Measurements from ENCODE around the gene FBXO41.

Gene FBXO41

DNA sequence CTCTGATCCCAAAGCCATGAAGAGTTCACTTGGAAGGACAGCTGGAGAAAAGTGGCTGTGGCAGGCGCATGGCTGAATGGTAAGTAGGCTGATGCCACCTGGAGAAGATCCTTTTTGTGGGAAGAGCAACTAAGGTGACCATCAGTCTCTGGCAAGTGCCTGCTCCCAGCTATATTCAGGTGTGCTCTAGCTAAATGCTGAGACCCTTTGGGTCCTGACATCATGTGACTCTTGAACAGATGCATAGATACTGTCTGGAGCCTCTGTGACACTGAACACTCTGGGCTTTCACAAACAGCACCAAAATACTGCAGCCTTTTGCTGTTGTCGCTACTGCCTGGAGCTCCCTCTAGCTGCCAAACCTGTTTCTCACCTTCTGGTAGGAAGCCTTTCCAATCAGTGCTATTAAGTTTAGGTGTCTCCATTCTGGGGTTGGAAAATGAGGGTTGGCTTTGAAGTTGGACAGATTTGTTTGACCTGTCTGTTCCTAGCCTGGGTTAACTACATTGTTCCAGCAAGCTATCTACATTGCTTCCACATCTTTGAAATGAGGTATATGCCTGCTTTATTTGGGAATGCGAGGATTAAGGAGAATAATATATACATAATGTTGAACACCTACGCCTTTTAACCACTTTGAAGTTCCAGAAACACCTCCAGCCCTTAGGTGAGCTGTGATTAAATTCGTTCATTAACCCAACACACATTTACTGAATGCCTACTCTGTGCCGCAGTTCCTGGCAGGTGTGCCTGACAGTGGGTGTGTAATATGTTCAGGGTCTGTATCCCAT, 6.0 kb upstream of the FBXO41 start:
- DNase-seq (ENCODE audit: low spot score), result no peak

DNA sequence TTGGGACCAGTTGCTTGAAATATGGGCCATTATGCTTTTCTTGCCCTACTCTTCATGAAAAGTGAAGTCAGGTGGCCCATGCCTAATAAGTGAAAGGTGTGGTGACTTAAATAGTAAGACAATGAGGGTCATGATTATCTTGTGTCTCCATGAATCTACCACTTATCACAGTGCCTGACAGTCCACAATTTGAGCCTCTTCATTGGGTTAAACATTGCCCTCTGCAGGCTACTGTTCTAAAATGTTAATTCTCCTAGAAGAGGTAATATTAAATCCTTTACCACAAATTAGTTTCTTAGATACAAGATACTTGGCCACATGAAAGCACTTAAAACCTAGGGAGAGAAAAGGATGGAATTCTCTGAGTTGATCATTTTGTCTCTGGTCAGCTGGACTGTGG, 5.0 kb upstream of the FBXO41 start:
- no peak for DNase-seq (ENCODE audit: low spot score)

- DNase-seq (ENCODE audit: low spot score), result no peak
Measured at GRCh38 chr2:73286134-73286655, 1.9 kb upstream of the FBXO41 start.

- no peak for DNase-seq (ENCODE audit: low spot score)
Measured at GRCh38 chr2:73285159-73285739, 971 bp upstream of the FBXO41 start.

GRCh38 chr2:73283545-73284295, 558 bp downstream of the FBXO41 start:
- no peak for DNase-seq (ENCODE audit: low spot score)

GRCh38 chr2:73282924-73283544, 1.2 kb downstream of the FBXO41 start:
- DNase-seq (ENCODE audit: low spot score), result no peak

DNA sequence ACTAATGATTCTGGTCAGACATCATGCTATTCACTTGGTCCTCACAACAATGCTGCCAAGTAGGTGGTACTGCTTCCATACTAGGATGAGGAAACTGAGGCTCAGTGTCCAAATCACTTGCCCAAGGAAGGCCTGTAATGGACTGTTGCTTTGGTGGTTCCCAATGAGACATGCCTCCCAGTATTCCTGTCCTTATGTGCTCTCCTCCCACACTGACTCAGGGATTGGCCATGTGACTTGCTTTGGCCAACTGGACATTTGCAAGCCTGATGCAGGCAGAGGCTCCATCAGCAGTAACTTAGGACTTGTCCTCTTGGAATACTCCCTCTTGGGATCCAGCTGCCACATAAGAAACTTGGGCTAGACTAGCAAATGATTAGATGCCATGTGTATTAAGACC, 3.0 kb downstream of the FBXO41 start:
- DNase-seq (ENCODE audit: low spot score), result no peak

- no peak for DNase-seq (ENCODE audit: low spot score)
Measured at GRCh38 chr2:73279852-73280251, 4.4 kb downstream of the FBXO41 start.

GRCh38 chr2:73272270-73272669, 12.0 kb downstream of the FBXO41 start:
- DNase-seq (ENCODE audit: low spot score), result no peak

DNA sequence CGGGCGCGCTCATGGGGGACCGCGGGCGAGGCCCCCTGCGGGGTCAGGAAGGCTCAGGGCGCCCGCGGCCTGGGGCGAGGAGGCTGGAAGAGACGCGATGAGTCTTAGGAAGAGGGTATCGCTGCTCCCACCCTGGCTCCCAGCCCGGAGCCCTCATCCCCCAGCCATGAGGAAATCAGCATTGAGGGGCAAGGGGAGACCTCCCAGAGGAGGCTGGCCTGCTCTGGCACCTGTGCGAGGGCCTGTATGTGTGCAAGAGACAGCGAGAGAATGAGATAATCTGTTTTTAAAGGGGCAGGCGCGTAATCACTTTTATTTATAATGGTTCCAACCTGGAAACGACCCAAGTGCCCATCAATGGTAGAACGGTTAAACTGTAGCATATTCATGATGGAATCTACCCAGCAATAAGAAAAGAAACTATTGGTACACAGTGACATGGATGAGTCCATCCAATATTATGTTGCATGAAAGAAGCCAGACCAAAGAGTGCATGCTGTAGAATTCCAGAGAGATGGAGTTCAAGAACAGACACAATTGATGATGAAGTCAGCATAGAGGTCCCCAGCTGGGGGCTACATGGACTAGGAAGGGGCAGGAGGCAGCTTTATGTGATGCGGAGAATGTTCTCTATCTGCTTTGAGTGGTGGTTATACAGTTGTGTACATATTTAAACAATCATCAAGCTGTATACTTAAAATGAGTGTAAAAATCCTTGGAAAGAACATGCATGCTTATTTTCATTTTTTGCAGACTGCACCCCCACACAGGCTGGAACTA, 14.4 kb downstream of the FBXO41 start:
- DNase-seq (ENCODE audit: low spot score), result no peak

DNA sequence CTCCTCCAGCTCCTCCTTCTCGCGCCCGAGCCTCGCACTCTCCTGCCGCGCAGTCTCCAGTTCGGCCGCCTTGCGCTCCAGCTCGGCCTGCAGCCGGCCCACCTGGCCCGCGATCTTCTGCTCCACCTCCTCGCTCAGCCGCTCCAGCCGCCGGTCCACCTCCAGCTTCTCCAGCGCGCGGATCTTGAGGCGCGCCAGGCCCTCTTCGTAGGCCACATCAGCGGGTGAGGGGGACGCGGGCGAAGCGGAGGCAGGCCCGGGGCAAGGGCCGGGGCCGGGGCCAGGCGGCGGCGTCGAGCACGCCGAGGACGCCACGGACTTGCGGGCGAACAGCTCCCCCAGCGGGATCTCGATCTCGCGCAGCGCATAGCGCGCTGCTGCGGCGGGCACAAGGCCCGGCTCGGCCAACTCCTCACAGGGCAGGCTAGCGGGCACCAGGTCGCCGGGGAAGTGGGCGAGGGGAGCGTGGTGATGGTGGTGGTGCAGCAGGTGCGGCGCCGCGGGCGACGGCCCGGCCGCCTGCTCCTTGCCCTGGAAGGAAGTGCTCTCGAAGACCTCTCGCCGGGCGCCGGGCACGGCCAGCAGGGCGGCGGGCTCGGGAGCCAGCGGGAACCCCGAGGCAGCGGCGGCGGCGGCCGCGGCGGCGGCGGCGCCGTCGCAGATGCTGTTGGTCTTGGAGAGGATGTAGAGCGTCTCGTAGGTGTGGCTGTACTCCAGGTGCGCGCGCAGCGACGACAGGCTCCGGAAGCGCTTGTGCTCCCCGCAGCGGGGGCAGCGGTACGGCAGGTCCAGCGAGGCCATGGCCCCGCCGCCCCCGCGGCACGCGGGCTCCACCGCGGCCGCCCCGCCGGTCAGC, 15.2 kb downstream of the FBXO41 start:
- DNase-seq (ENCODE audit: low spot score), result no peak

GRCh38 chr2:73268366-73268829, 15.9 kb downstream of the FBXO41 start:
- DNase-seq (ENCODE audit: low spot score), result no peak

GRCh38 chr2:73267008-73267407, 17.3 kb downstream of the FBXO41 start:
- no peak for DNase-seq (ENCODE audit: low spot score)

DNA sequence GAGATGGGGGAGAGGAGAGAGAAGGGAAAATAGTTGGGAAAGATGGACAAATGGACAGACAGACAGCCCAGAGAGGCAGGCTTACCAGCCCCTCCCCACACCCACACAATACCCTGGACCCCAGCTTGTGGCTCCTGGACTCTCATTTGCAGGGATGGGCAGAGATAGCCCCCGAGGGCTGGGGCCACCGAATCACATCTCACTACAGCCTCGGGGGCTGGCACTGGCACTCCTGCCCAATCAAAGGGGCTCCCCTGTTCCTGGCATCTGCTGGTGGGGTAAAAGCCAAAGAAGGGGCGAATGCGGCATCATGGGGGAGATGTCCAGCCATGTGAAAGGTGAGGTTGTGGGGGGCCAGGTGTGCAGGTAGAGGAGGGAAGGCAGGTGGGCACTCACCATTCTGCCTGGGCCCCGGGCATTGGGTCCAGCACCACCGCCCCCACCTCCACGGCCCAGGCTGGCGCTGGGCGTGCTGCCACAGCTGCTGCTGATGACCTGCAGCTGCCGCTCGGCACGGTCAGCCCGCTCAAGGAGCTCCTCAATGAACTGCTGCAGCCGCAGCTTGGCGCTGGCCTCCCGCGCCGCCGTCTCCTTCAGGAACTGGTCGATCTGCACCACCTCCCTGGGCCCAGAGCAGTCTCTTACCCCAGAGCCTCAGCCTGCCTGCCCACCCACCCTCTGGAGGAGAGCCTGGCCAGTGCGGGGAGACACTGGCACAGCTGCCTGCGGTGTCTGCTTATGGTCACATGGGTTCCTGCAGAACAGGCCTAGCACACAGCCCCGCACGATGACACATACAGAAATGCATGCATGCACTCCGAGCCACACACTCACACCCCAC, 18.0 kb downstream of the FBXO41 start:
- DNase-seq (ENCODE audit: low spot score), result no peak

- no peak for DNase-seq (ENCODE audit: low spot score)
Measured at GRCh38 chr2:73265298-73266060, 18.8 kb downstream of the FBXO41 start.

GRCh38 chr2:73264783-73265182, 19.5 kb downstream of the FBXO41 start:
- DNase-seq (ENCODE audit: low spot score), result no peak

GRCh38 chr2:73264332-73264606, 20.0 kb downstream of the FBXO41 start:
- DNase-seq (ENCODE audit: low spot score), result no peak

DNA sequence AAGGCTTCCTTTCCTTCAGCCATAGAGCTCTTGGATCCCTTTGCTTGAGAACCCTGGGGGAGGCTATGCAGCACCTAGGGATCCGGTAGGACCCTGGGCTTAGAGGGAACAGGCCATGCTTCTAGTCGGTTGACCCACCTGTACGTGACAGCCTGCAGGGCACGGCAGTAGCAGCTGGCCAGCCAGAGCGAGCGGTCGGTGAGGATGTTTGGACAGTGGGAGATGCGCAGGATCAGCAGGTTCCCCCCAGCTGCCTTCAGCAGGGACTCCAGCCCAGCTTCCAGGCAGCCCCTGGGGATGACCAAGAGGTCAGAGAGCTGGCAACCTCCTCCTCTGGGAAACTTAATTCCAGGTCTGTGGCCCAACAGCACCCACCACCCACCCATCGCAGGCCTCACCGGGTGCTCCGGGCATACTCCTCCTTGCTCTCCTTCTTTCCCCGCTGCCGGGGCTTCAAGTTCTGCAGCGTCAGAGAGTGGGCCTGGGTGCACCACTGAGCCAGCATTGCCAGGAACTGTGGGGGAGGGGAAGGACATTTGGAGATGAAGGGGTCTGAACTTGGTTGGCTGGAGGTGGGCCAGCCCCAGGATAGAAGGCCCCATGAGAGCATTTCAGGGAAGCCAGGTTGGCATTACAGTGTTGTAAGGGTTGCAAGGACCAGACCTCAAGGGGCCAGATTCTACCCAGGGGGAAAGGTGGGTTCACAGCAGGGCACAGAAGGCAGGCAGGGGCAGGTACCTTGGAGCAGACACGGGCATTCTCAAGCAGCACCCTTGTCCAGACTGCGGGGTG, 20.5 kb downstream of the FBXO41 start:
- DNase-seq (ENCODE audit: low spot score), result no peak

Data from left forelimb (tissue), 1 donor.